Psoas muscle (tissue), 8 donors: ENCODE data around the gene TARS2. TPM values are rescaled to one million over a fixed set of nuclear protein-coding genes. Genes with fewer than 3 reads are reported as not detected.
A peak's percentile ranks its signal among the peaks of the same experiment; 100 is the strongest.

Experiments used
- ATAC-seq, 4 donors: fragments of 200-7000 bp; cut with Tn5 transposase; one replicate each; pipeline ENCODE4 v1.9.1; 2020; ENCODE audit warnings: moderate library complexity in 3 of 4, mild to moderate bottlenecking in 2 of 4
- DNase-seq, 2 donors: peaks; one replicate each; pipeline ENCODE4 v3.0.0-alpha.2; 2020
- H3K27ac ChIP-seq: fragments of 200-600 bp; one replicate; pipeline ENCODE4 v1.8.0; 2022
- H3K27me3 ChIP-seq, 3 donors: fragments of 200-600 bp in 1 of 3; one replicate each; pipeline versions ENCODE4 v1.6.1 to v1.8.0; 2013 to 2022; ENCODE audit warnings: low read length in 2 of 3, mild to moderate bottlenecking in 2 of 3, moderate library complexity in 1 of 3; ENCODE audit not compliant: insufficient read depth in 3 of 3
- H3K36me3 ChIP-seq, 2 donors: fragments of 200-600 bp in 1 of 2; one replicate each; pipeline versions ENCODE4 v1.6.1 to v1.8.0; 2013 to 2022; ENCODE audit warnings: low read depth in 1 of 2, mild to moderate bottlenecking in 1 of 2, moderate library complexity in 1 of 2; ENCODE audit not compliant: insufficient read depth in 1 of 2
- H3K4me1 ChIP-seq: fragments of 200-600 bp; one replicate; pipeline ENCODE4 v1.8.0; 2022
- H3K4me3 ChIP-seq: fragments of 200-600 bp; one replicate; pipeline ENCODE4 v1.8.0; 2022; ENCODE audit warnings: mild to moderate bottlenecking
- H3K9me3 ChIP-seq: fragments of 200-600 bp; one replicate; pipeline ENCODE4 v1.8.0; 2022
- WGBS, 3 donors: extraction: QIAGEN DNeasy Blood & Tissue Kit; methylation state at CpG; one replicate each; pipeline versions ENCODE4 v1.1.6 to v1.1.7; 2013; 5-methylcytosine and 5-hydroxymethylcytosine counted together
- intact Hi-C, 2 donors: fragments of 100-400 bp; cut with DNase I; formaldehyde crosslinking; loops; one replicate each; pipeline versions ENCODE4 v1.11.0 to v1.14.2; 2022
- polyA plus RNA-seq, 3 donors: library from polyadenylated mRNA; stranded (reverse); fragments of 200-250 nt; gene quantifications; one replicate each; pipeline ENCODE4 v1.2.3, GENCODE V29; 2013
- total RNA-seq, 4 donors: library from RNA; stranded (reverse); fragmentation: NEBNext Ultra II Directional in 2 of 4; extraction: Animal tissue kit (Norgen Biotek cat#: 25700) in 2 of 4; gene quantifications; one replicate each; pipeline versions ENCODE4 v1.2.1 to v1.2.4, GENCODE V29; 2021 to 2023
- TF ChIP-seq, protein P1 (sequence below): fragments of 200-600 bp; IDR thresholded peaks from one replicate; pipeline ENCODE4 v1.8.0; 2022; ENCODE audit warnings: antibody characterized with exemption
- donor health status: healthy with polysubstance abuse.
- donor health status: DM: no; HTN: no; CAD: no; lungs with moderate emphysema.
- donor health status: Bipolar disorder and iron deficiency.
- donor health status: healthy.
- donor health status: DM: yes; HTN: yes; CAD: no.
- donor health status: DM: no; HTN: no; CAD: no.
- donor health status: DM: no; HTN: no; CAD: no.
- donor health status: DM: yes; HTN: yes; CAD: no.

Gene TARS2
- total and polyA plus RNA-seq, 7 donors, result 9.6 to 44.5 (median 24.0) TPM

- no peak for ATAC-seq
- H3K9me3 ChIP-seq, result no peaks in the 10 kb centered on the region
- peaks cover 0 to 23% of the 10 kb centered on the region in 2 donors for H3K36me3 ChIP-seq
- no peaks in the 10 kb centered on the region for H3K27me3 ChIP-seq
- intact Hi-C loops, result no loop called here
- TF ChIP-seq, protein P1, sequence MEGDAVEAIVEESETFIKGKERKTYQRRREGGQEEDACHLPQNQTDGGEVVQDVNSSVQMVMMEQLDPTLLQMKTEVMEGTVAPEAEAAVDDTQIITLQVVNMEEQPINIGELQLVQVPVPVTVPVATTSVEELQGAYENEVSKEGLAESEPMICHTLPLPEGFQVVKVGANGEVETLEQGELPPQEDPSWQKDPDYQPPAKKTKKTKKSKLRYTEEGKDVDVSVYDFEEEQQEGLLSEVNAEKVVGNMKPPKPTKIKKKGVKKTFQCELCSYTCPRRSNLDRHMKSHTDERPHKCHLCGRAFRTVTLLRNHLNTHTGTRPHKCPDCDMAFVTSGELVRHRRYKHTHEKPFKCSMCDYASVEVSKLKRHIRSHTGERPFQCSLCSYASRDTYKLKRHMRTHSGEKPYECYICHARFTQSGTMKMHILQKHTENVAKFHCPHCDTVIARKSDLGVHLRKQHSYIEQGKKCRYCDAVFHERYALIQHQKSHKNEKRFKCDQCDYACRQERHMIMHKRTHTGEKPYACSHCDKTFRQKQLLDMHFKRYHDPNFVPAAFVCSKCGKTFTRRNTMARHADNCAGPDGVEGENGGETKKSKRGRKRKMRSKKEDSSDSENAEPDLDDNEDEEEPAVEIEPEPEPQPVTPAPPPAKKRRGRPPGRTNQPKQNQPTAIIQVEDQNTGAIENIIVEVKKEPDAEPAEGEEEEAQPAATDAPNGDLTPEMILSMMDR, result no peak
- WGBS, 3 donors, result 74 to 86% (median 77%) methylated on average over 12 of the region's 12 CpGs
- DNase-seq, result peak in 1 of 2 donors; percentile 55
- H3K4me3 ChIP-seq, result no peak overlapping the region
- peaks cover 10% of the 10 kb centered on the region for H3K4me1 ChIP-seq
- peak overlapping the region; percentile 78 for H3K27ac ChIP-seq
These were observed 65.7 kb downstream of the TARS2 start for GRCh38 chr1:150552911-150553289.

- intact Hi-C loops, result no loop called here
- H3K27ac ChIP-seq, result no peak overlapping the region
- no peaks in the 10 kb centered on the region for H3K9me3 ChIP-seq
- ATAC-seq (no peak), DNase-seq (no peak)
- H3K36me3 ChIP-seq, result peaks cover 0 to 27% of the 10 kb centered on the region in 2 donors
- peaks cover 10% of the 10 kb centered on the region for H3K4me1 ChIP-seq
- TF ChIP-seq, protein P1, result no peak
- H3K4me3 ChIP-seq, result no peak overlapping the region
- no peaks in the 10 kb centered on the region for H3K27me3 ChIP-seq
- WGBS, 3 donors, result 83 to 85% (median 85%) methylated on average over 19 to 23 of the region's 23 CpGs
These were observed 66.3 kb downstream of the TARS2 start for GRCh38 chr1:150553392-150554085.

- Histone ChIP-seq H3K9me3 (no peaks in the 10 kb centered on the region), H3K27ac (no peak overlapping the region), H3K4me1 (peaks cover 10% of the 10 kb centered on the region), H3K27me3 (no peaks in the 10 kb centered on the region), H3K4me3 (no peak overlapping the region), H3K36me3 (peaks cover 0 to 27% of the 10 kb centered on the region in 2 donors)
- TF ChIP-seq, protein P1, result no peak
- 88 to 90% (median 89%) methylated on average over 7 to 8 of the region's 8 CpGs for WGBS, 3 donors
- intact Hi-C loops, result no loop called here
- ATAC-seq (no peak), DNase-seq (no peak)
These were observed 66.8 kb downstream of the TARS2 start for GRCh38 chr1:150554086-150554452.

GRCh38 chr1:150555198-150555970 lies 68.2 kb downstream of the TARS2 start:
- ATAC-seq, result no peak
- WGBS, 3 donors, result 82 to 87% (median 84%) methylated on average over 19 of the region's 19 CpGs
- Histone ChIP-seq H3K27ac (no peak overlapping the region), H3K27me3 (no peaks in the 10 kb centered on the region), H3K4me3 (no peak overlapping the region), H3K9me3 (no peaks in the 10 kb centered on the region), H3K36me3 (peaks cover 0 to 27% of the 10 kb centered on the region in 2 donors), H3K4me1 (peaks cover 20% of the 10 kb centered on the region)
- TF ChIP-seq, protein P1, result no peak
- intact Hi-C loops, result loop anchor here in 1 of 2 donors (5.0 kb wide), 1 partner anchor 88 kb away; no protein-coding TSS in a partner anchor
- no peak for DNase-seq
